Ectodermal cell (in vitro differentiated cells): Measurements from ENCODE around the gene DPYD.
"Not testable (repeated sequence)": the region's sequence is repeated elsewhere in the genome, so short reads cannot be mapped to it uniquely, and the experiment has no call there.

Experiments used
- H3K27ac ChIP-seq: 2 replicates; pipeline ENCODE4 v1.7.0; 2013; ENCODE audit warnings: mild to moderate bottlenecking, low read depth, low read length; ENCODE audit not compliant: insufficient read depth, poor library complexity, severe bottlenecking
- H3K27me3 ChIP-seq: 2 replicates; pipeline ENCODE4 v1.7.0; 2013; ENCODE audit warnings: mild to moderate bottlenecking, low read length; ENCODE audit not compliant: insufficient read depth, control insufficient read depth, poor library complexity, severe bottlenecking
- H3K36me3 ChIP-seq: one replicate; pipeline ENCODE4 v1.7.0; 2013; ENCODE audit warnings: low read length; ENCODE audit not compliant: control insufficient read depth, insufficient read depth
- H3K4me1 ChIP-seq: one replicate; pipeline ENCODE4 v1.7.0; 2013; ENCODE audit warnings: low read length; ENCODE audit not compliant: control insufficient read depth, insufficient read depth
- H3K4me3 ChIP-seq: 2 replicates; pipeline ENCODE4 v1.7.0; 2013; ENCODE audit warnings: low read depth, low read length, control low read depth; ENCODE audit not compliant: insufficient read depth
- H3K9me3 ChIP-seq: 2 replicates; pipeline ENCODE4 v1.7.0; 2013; ENCODE audit warnings: mild to moderate bottlenecking, low read length, moderate library complexity; ENCODE audit not compliant: control insufficient read depth
- WGBS, 2 experiments: methylation state at CpG; one replicate each; pipeline ENCODE4 v1.1.7; 2013; ENCODE audit warnings: missing lambda C conversion rate in 2 of 2; 5-methylcytosine and 5-hydroxymethylcytosine counted together

The DPYD gene

DNA sequence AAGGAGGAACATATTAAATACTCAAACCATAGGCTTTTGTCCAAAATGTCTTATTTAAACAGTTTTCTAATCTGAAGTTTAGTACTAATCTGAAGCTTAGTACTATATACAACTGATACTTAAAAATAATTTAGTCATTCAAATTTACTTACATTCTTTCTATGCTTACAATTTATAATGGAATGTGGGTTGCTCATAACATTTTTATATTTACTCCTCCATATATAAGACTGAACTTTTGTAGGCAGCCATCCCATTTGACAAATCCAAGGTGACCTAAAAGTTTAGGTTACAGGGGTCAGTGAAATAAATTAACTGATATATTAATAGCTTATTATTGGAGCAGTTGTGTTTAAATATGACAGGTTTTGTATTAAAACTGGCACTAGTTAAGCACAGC, 570.6 kb downstream of the DPYD start:
- Histone ChIP-seq H3K4me3 (no peak overlapping the region), H3K27ac (no peak overlapping the region), H3K36me3 (no peaks in the 10 kb centered on the region), H3K9me3 (no peaks in the 10 kb centered on the region), H3K4me1 (peaks cover 6% of the 10 kb centered on the region), H3K27me3 (peaks cover 4% of the 10 kb centered on the region)

DNA sequence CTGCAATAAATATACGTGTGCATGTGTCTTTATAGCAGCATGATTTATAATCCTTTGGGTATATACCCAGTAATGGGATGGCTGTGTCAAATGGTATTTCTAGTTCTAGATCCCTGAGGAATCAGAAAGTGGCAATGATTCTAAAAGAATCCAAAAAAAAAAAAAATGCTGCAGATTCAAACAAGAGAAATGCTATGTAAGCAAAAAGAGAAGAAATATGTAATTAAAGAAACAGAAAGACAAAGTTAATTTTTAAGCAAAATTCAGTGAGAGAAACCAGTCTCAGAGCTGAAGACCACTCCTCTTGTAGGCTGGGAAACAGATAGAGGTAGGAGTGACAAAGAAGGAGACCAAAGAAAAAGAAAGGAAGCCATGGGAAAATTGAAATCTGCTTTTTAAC, 571.0 kb downstream of the DPYD start:
- H3K9me3 ChIP-seq, H3K4me1 ChIP-seq, H3K27me3 ChIP-seq, H3K36me3 ChIP-seq, H3K27ac ChIP-seq, H3K4me3 ChIP-seq: not testable (repeated sequence)
- WGBS, 2 experiments: no CpG with 5 or more reads among the region's 1 CpG

GRCh38 chr1:97348599-97349265, 572.1 kb downstream of the DPYD start:
- Histone ChIP-seq H3K36me3 (no peaks in the 10 kb centered on the region), H3K4me3 (no peak overlapping the region), H3K27ac (no peak overlapping the region), H3K9me3 (no peaks in the 10 kb centered on the region), H3K4me1 (peaks cover 6% of the 10 kb centered on the region), H3K27me3 (peaks cover 4% of the 10 kb centered on the region)
- 95 to 97% methylated on average over 2 of the region's 3 CpGs for WGBS, 2 experiments

- H3K36me3 ChIP-seq: no peaks in the 10 kb centered on the region
- no peaks in the 10 kb centered on the region for H3K9me3 ChIP-seq
- H3K27ac ChIP-seq: no peak overlapping the region
Measured at GRCh38 chr1:97340951-97341350, 579.9 kb downstream of the DPYD start.

GRCh38 chr1:97338347-97338746, 582.5 kb downstream of the DPYD start:
- no peaks in the 10 kb centered on the region for H3K9me3 ChIP-seq
- H3K4me1 ChIP-seq: no peaks in the 10 kb centered on the region
- 95 to 97% methylated on average over 4 of the region's 4 CpGs for WGBS, 2 experiments
- H3K4me3 ChIP-seq: no peak overlapping the region
- H3K27ac ChIP-seq: no peak overlapping the region
- no peaks in the 10 kb centered on the region for H3K27me3 ChIP-seq
- H3K36me3 ChIP-seq: no peaks in the 10 kb centered on the region

More at GRCh38 chr1:97340951-97341350, 579.9 kb downstream of the DPYD start:
- Histone ChIP-seq H3K4me3 (no peak overlapping the region), H3K4me1 (no peaks in the 10 kb centered on the region), H3K27me3 (no peaks in the 10 kb centered on the region)
- WGBS, 2 experiments: 96 to 100% methylated on average over 1 of the region's 1 CpG

DNA sequence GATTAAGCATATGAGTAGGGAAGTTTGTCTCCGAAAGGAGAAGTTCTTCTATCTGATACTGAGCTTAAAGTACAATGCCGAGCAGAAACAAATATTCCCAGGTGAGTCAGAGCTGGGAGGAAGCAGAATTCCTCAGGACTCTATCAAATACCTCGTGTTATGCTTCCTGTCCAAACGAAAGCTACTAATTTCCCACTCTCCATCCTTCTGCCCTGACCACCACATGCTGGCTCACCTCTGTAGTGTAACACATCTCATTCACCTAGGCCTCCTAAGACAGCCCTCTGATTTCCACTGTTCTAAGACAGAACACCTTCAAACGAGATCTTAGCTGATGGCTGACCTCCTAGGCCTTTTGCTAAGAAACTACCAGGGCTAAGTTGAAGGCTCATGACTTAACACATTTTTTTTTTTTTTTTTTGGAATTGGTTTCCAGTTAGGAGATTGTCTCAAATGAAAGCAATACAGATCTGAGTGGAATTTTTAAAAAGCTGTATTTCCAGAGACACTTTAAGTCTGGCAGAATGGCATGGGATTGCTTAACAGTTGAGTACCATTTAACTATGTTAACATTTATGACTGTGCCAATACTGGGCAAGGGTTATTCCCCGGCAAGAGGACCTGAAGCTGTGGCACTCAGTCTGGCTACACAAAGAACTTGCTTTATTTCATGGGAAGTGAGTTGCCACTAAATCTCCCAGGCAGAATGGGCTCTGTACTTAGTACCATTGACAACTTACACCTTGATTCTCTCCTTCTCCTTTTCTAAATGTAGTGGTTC, 583.4 kb downstream of the DPYD start:
- no peaks in the 10 kb centered on the region for H3K9me3 ChIP-seq
- no peaks in the 10 kb centered on the region for H3K4me1 ChIP-seq
- no peaks in the 10 kb centered on the region for H3K27me3 ChIP-seq
- no peak overlapping the region for H3K27ac ChIP-seq
- WGBS, 2 experiments: 88 to 91% methylated on average over 6 of the region's 6 CpGs
- H3K36me3 ChIP-seq: no peaks in the 10 kb centered on the region
- H3K4me3 ChIP-seq: no peak overlapping the region

GRCh38 chr1:97334454-97334853, 586.4 kb downstream of the DPYD start:
- WGBS, 2 experiments: 96 to 98% methylated on average over 4 of the region's 4 CpGs
- Histone ChIP-seq H3K36me3 (no peaks in the 10 kb centered on the region), H3K27me3 (no peaks in the 10 kb centered on the region), H3K4me3 (no peak overlapping the region), H3K9me3 (no peaks in the 10 kb centered on the region), H3K27ac (no peak overlapping the region), H3K4me1 (no peaks in the 10 kb centered on the region)

- H3K27ac ChIP-seq: no peak overlapping the region
- H3K27me3 ChIP-seq: no peaks in the 10 kb centered on the region
- no peaks in the 10 kb centered on the region for H3K36me3 ChIP-seq
- H3K9me3 ChIP-seq: no peaks in the 10 kb centered on the region
- H3K4me3 ChIP-seq: no peak overlapping the region
- no peaks in the 10 kb centered on the region for H3K4me1 ChIP-seq
Measured at GRCh38 chr1:97332716-97333115, 588.1 kb downstream of the DPYD start.

- H3K27me3 ChIP-seq: no peaks in the 10 kb centered on the region
- no peak overlapping the region for H3K4me3 ChIP-seq
- no peaks in the 10 kb centered on the region for H3K4me1 ChIP-seq
- H3K27ac ChIP-seq: no peak overlapping the region
- H3K9me3 ChIP-seq: no peaks in the 10 kb centered on the region
- 94 to 95% methylated on average over 7 to 8 of the region's 8 CpGs for WGBS, 2 experiments
- H3K36me3 ChIP-seq: no peaks in the 10 kb centered on the region
Measured at GRCh38 chr1:97331165-97331564, 589.7 kb downstream of the DPYD start.

- no peaks in the 10 kb centered on the region for H3K27me3 ChIP-seq
- no peaks in the 10 kb centered on the region for H3K4me1 ChIP-seq
- WGBS, 2 experiments: 93% methylated on average over 4 of the region's 4 CpGs
- no peak overlapping the region for H3K4me3 ChIP-seq
- no peaks in the 10 kb centered on the region for H3K36me3 ChIP-seq
- H3K27ac ChIP-seq: no peak overlapping the region
- no peaks in the 10 kb centered on the region for H3K9me3 ChIP-seq
Measured at GRCh38 chr1:97314685-97315084, 606.1 kb downstream of the DPYD start.
